ENCODE data around the gene PDE1A.

DNA sequence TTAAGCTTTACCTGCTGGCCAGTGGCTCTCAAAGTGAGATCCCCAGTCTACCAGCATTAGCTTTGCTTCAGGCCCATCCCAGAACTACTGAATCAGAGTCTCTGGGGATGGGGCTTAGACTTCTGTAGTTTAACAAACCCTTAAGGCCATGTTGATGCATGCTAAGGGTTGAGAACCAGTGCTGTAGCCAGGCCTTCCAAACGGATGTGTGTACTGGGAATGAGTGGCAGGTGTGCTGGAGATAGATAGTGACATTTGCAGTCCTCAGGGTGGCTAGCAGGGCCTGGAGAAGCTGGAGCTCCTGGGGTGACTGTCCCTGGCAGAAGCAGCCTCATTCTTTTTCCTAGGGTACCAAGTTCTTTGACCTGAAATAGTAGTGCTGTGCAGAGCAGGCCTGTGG lies 292.6 kb downstream of the PDE1A start:
- TF ChIP-seq POLR2A (IDR thresholded peaks at IDR 0.05): no peak
- TF ChIP-seq, protein P1, sequence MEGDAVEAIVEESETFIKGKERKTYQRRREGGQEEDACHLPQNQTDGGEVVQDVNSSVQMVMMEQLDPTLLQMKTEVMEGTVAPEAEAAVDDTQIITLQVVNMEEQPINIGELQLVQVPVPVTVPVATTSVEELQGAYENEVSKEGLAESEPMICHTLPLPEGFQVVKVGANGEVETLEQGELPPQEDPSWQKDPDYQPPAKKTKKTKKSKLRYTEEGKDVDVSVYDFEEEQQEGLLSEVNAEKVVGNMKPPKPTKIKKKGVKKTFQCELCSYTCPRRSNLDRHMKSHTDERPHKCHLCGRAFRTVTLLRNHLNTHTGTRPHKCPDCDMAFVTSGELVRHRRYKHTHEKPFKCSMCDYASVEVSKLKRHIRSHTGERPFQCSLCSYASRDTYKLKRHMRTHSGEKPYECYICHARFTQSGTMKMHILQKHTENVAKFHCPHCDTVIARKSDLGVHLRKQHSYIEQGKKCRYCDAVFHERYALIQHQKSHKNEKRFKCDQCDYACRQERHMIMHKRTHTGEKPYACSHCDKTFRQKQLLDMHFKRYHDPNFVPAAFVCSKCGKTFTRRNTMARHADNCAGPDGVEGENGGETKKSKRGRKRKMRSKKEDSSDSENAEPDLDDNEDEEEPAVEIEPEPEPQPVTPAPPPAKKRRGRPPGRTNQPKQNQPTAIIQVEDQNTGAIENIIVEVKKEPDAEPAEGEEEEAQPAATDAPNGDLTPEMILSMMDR (IDR thresholded peaks at IDR 0.05): no peak
- TF ChIP-seq EP300 (IDR thresholded peaks at IDR 0.05): no peak
- TF ChIP-seq POLR2AphosphoS5 (IDR thresholded peaks at IDR 0.05): no peak

All from suprapubic skin (tissue), 4 donors.